GM12892 (cell line): ENCODE results near the gene GALNT13. TPM values are rescaled to one million over a fixed set of nuclear protein-coding genes. Genes with fewer than 3 reads are reported as not detected.

Experiments used
- DNase-seq: peaks from one replicate; pipeline ENCODE4 v3.0.0; 2011; ENCODE audit not compliant: insufficient read length
- FAIRE-seq: peaks from 2 replicates; lab custom pipeline; 2011; peaks lifted over from hg19 to GRCh38; lab: Jason Lieb, UNC
- POLR2A ChIP-seq: IDR thresholded peaks from 2 replicates; pipeline ENCODE4 v1.6.1; 2011; ENCODE audit warnings: low read depth, low read length, control low read depth
- POLR2AphosphoS5 ChIP-seq: IDR thresholded peaks from 2 replicates; pipeline ENCODE4 v1.6.1; 2011; ENCODE audit warnings: low read depth, low read length, control low read depth
- TAF1 ChIP-seq: IDR thresholded peaks from 2 replicates; pipeline ENCODE4 v1.6.1; 2011; ENCODE audit warnings: low read depth, mild to moderate bottlenecking, control low read depth, low read length, borderline replicate concordance
- polyA plus RNA-seq: library from polyadenylated mRNA; unstranded; fragments of >200 nt; gene quantifications from one replicate; pipeline ENCODE4 v1.2.1, GENCODE V29; 2012; ENCODE audit warnings: missing spikeins, inconsistent platforms; ENCODE audit not compliant: missing spikeins

Gene GALNT13
- polyA plus RNA-seq, result not detected

DNA sequence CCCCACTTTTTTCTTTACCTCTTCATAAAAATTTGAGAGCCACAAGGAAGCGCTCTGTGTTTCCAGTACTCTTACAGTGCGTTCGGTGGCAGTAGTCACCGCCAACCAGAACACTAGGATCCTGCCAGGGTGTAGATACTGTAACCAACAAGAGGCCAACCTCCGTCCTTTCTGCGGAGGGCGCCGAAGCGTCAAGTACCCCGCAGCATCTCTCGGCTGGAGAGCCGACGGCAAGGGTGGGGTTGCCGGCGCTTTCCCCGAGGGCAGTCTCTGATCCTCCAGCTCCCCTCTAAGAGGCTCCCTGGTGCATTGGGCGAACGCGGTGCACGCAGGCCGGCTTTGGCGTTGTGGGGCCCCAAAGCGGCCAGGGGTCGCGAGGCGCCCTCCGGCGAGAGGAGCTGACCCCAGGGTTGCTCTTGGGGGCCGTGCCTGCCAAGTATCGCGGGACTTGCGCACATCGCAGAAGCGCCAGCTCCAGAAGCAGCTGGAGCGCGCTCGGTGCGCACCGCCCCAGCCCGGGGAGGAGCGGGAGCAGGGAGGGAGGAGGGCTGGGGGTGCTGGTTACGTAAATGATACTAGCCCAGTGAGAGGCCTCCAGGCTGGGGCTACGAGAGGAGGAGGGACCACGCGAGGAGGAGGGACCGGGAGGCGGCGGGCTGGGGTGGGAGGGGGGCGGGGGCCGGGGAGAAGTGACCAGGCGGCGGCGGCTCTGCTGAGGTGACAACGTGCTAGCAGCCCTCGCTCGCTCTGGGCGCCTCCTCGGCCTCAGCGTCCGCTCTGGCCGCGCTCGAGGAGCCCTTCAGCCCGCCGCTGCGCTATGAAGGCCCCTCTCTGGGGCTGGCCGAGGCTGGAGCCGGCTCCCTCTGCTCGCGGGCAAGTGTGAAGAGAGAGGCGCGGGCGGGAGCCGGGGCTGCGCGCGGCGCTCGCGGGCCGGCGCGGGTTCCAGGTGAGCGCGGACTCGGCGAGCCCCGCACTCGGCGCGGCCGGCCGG, at the start of gene GALNT13:
TSS of gene GALNT13 (plus strand) at position 692 of the 991 bp plus-strand sequence.
- FAIRE-seq (no peak), DNase-seq (no peak)
- TF ChIP-seq POLR2A (no peak), POLR2AphosphoS5 (no peak), TAF1 (no peak)

DNA sequence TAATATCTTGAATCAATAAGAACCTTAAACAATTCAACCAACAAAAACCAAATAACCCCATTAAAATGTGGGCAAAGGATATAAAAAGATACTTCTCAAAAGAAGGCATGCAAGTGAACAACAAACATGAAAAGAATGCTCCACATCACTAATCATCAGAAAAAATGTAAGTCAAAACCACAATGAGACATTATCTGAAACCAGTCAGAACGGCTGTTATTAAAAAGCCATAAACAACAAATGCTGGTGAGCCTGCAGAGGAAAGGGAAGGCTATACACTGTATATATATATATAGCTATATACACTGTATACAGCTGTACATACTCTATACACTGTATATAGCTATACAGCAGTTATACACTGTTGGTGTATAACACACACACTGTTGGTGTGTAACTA, 47.8 kb upstream of the GALNT13 start:
- FAIRE-seq (no peak), DNase-seq (no peak)
- TF ChIP-seq POLR2AphosphoS5, result no peak
- no peak for TF ChIP-seq POLR2A
- no peak for TF ChIP-seq TAF1

DNA sequence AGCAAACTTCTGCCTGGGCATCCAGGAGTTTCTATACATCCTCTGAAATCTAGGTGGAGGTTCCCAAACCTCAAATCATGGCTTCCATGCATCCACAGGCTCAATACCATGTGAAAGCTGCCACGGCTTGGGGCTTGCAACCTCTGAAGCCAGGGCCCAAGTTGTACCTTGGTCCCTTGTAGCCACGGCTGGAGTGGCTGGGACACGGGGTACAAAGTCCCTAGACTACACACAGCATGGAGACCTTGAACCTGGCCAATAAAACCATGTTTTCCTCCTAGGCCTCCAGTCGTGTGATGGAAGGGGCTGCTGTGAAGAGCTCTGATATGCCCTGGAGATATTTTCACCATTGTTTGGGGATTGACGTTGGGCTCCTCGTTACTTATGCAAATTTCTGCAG, 43.4 kb upstream of the GALNT13 start:
- no peak for FAIRE-seq
- no peak for DNase-seq
- TF ChIP-seq POLR2AphosphoS5, result no peak
- no peak for TF ChIP-seq POLR2A
- TF ChIP-seq TAF1, result no peak

DNA sequence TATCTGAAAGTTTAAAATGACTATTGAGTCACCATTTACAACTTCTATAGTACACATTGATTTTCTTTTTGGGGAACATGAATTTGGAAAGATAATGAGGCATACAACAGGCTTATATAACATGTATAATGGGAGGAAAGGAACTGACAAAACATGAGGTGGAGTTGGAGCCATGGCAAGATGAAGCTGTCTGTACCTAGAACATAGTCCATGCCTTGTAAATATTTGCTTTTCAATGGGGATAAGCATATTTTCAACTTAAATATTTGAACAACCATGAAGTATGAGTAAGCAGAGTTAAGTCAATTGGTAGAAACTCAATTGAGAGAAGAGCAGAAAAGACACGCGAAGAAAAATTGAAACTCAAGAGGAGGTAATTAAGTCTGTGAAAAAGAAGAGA, 37.1 kb upstream of the GALNT13 start:
- TF ChIP-seq POLR2AphosphoS5, result no peak
- no peak for TF ChIP-seq TAF1
- TF ChIP-seq POLR2A, result no peak
- no peak for FAIRE-seq
- DNase-seq, result no peak

DNA sequence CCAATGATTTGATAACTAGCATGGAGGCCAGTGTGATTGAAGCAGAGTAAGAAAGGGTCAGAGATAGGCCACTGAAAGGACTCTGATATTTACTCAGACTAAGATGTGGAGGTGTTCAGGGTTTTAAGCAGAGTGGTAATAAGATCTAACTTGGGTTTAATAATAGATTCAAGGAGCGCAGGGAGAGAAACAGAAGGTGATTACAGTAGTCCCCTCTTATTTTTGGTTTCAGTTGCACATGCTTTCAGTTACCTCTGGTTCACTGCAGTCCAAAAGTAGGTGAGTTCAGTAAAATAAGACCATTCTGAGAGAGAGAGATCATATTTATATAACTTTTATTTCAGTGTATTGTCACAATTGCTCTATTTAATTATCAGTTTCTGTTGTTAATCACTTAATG, 13.5 kb upstream of the GALNT13 start:
- TF ChIP-seq POLR2A (no peak), TAF1 (no peak), POLR2AphosphoS5 (no peak)
- DNase-seq (no peak), FAIRE-seq (no peak)

DNA sequence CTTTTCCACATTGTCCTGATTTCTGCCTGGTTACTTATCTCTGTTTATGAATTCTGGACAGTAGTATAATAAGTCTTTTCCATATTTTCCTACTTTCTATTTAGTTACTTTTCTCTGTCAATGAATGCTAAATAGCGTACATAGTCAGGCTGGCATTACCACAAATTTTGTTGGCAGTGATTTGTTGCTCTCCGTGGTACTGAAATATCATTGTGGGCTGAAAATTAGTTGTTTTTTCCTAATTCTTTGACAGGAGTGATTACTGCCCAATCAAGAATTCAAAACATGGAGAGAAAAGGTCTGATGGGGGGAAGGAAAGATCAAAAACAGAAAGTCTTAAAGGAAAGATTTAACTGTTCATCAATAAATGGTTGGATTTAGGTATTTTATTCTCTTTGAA, 7.7 kb upstream of the GALNT13 start:
- TF ChIP-seq TAF1, result no peak
- no peak for TF ChIP-seq POLR2AphosphoS5
- FAIRE-seq (no peak), DNase-seq (no peak)

DNA sequence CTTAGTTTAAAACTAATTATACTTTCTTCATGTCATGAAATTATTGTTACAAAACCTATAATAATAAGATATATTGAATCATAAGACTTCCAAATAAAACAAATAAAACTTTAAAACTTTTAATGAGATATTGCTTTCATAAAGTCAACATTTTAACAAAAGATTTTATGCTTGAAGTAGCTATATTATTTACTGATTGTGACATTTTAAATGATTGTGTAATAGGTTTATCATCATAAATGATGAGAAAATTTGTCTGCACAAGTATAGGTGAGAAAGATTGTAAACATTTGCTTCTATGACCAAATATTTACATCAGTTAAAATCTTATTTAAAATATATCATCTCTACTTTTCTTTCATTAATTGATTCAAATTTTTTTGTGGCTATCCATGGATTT, 5.1 kb upstream of the GALNT13 start:
- FAIRE-seq (no peak), DNase-seq (no peak)
- TF ChIP-seq TAF1 (no peak), POLR2A (no peak), POLR2AphosphoS5 (no peak)

DNA sequence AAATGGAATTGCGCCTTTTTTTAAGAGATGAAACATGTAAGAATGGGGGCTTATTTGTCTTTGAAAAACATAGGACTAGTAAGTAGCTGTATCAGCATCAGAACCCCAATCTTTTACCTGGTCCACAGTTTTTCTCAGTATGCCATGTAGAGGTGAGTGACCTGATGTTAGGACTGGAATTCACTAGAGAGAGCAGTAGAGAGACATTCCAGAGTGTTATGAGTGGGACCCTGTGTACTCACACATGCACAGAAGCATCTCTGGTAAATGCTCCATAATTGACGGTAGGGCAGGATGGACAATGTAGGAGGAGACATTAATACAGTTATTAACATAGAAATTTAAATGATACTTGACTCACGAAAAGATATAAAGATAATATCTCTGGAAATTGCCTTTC, 1.4 kb upstream of the GALNT13 start:
- no peak for DNase-seq
- no peak for FAIRE-seq
- no peak for TF ChIP-seq TAF1
- no peak for TF ChIP-seq POLR2AphosphoS5
- no peak for TF ChIP-seq POLR2A

DNA sequence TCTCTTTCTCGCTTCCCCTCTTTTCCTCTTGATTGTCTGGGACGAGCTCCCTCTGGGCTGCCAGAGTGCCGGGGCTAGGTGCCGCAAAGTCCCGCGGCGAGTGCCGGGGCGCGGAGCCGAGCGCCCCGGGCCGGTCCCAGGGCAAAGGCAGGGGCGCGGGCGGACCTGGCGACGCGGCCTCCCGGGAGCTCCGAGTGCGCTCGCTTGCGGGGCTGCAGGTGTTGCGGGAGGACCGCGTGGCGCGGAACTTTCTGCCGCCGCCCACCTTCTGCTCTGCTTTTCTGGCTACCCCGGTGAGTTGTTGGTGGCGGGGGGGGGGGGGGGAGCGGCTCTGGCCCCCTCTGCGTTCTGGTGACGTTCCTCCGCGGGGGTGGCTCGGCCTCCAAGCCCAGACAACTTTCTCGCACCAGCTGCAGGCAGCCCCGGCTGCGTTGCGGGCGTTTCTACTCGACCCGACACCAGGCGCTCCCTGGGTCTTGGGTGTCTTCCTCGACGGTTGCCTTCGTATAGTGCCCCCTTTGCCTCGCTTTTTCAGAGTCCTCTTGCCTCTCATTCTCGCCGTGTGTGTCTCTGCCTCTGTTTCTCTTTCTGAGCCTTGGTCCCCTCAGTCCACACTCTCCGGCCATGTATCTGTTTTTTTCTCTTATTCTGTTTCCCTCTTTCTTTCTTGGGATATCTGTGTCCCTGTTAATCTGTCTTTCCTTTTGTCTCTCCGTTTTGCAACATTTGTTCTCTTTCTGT, 759 bp downstream of the GALNT13 start:
- no peak for TF ChIP-seq POLR2A
- TF ChIP-seq POLR2AphosphoS5, result no peak
- TF ChIP-seq TAF1, result no peak
- FAIRE-seq (no peak), DNase-seq (no peak)

DNA sequence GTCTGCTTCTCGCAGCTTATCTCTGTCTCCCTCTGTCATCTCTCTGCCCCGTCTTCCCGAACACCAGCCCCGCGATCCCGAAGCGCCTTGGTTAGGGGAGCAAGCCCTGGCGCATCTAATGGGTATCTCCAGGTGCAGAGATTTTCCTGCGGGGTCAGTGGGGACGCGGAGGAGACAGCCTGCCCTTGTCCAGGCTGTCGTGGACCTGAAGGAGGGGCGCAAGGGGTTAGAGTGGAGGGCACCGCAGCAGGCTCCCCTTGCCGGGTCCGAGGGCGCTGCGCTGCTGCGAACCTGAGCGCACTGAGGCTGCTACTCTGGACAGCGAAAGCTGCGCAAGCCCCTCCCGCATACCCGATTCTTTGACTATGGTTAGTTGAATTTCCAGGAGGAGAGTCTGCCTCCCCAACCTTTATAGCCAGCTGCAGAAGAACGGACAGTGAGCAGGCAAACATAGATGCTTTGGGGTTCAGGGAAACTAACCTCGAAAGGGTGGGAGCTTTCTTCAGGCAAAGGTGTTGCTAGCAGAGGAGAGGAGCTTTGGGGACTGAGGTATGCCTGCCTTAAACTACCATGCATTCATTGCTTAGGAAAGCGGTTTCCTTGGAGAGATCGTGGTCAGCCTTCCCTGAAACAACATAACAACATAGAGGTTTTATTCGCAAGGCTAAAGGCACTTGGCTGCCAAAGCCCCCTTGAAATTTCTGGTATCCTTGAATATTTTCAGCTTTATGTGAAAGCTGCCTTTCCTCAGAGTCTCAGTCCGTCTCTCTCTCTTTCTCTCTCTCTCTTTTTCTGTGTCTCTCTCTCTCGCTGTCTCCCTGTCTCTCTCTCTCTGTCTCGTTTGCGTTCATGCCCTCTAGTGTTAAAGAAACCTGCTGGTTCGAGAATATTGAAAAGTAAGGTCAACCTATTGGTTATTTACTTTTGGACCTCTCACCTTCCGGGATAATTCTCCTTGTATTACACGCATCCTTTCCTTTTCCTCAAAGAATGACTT, 1.6 kb downstream of the GALNT13 start:
- DNase-seq, result no peak
- no peak for TF ChIP-seq POLR2A
- no peak for FAIRE-seq
